WERI-Rb-1 (cell line): ENCODE data around the gene PRELP.

Experiments
- DNase-seq: peaks from one replicate; pipeline ENCODE4 v3.0.0-alpha.2; 2020
- H3K27ac ChIP-seq: fragments of 250-450 bp; sonication (Bioruptor Pico); 2 replicates; pipeline ENCODE4 v1.5.1; 2020; ENCODE audit warnings: mild to moderate bottlenecking, moderate library complexity
- H3K27me3 ChIP-seq: fragments of 250-450 bp; sonication (Bioruptor Pico); 2 replicates; pipeline ENCODE4 v1.5.1; 2021; ENCODE audit warnings: mild to moderate bottlenecking, low read depth, moderate library complexity; ENCODE audit not compliant: insufficient read depth, severe bottlenecking
- H3K36me3 ChIP-seq: fragments of 250-450 bp; sonication (Bioruptor Pico); 2 replicates; pipeline ENCODE4 v1.5.1; 2020; ENCODE audit warnings: mild to moderate bottlenecking, moderate library complexity
- H3K4me3 ChIP-seq: 2 replicates; pipeline ENCODE4 v1.5.1; 2011; ENCODE audit warnings: low read depth, mild to moderate bottlenecking, control low read depth, low read length
- H3K9me3 ChIP-seq: fragments of 250-450 bp; sonication (Bioruptor Pico); 2 replicates; pipeline ENCODE4 v1.5.1; 2021; ENCODE audit warnings: mild to moderate bottlenecking, moderate library complexity; ENCODE audit not compliant: severe bottlenecking
- CTCF ChIP-seq: IDR thresholded peaks from 2 replicates; pipeline ENCODE4 v1.5.1; 2011; ENCODE audit warnings: low read depth, mild to moderate bottlenecking, control low read depth, inconsistent platforms, low read length

The PRELP gene

GRCh38 chr1:203505526-203506204 lies 30.1 kb downstream of the PRELP start:
- no peak for TF ChIP-seq CTCF
- Histone ChIP-seq H3K4me3 (no peak overlapping the region), H3K27ac (no peak overlapping the region), H3K9me3 (no peaks in the 10 kb centered on the region), H3K36me3 (no peaks in the 10 kb centered on the region), H3K27me3 (no peaks in the 10 kb centered on the region)
- DNase-seq = no peak

- DNase-seq = no peak
- no peaks in the 10 kb centered on the region for H3K36me3 ChIP-seq
- no peak overlapping the region for H3K4me3 ChIP-seq
- H3K9me3 ChIP-seq = no peaks in the 10 kb centered on the region
- no peak overlapping the region for H3K27ac ChIP-seq
- no peaks in the 10 kb centered on the region for H3K27me3 ChIP-seq
- no peak for TF ChIP-seq CTCF
Measured at GRCh38 chr1:203506858-203507626, 31.4 kb downstream of the PRELP start.

- no peak overlapping the region for H3K27ac ChIP-seq
- TF ChIP-seq CTCF = no peak
- DNase-seq = no peak
- H3K36me3 ChIP-seq = no peaks in the 10 kb centered on the region
- H3K27me3 ChIP-seq = no peaks in the 10 kb centered on the region
- H3K4me3 ChIP-seq = no peak overlapping the region
- H3K9me3 ChIP-seq = no peaks in the 10 kb centered on the region
Measured at GRCh38 chr1:203507759-203508158, 32.2 kb downstream of the PRELP start.

- H3K36me3 ChIP-seq = no peaks in the 10 kb centered on the region
- no peak overlapping the region for H3K4me3 ChIP-seq
- no peaks in the 10 kb centered on the region for H3K27me3 ChIP-seq
- no peaks in the 10 kb centered on the region for H3K9me3 ChIP-seq
- DNase-seq = peak; percentile 56
- TF ChIP-seq CTCF = peak; percentile 56
- no peak overlapping the region for H3K27ac ChIP-seq
Measured at GRCh38 chr1:203508463-203509073, 33.0 kb downstream of the PRELP start.

GRCh38 chr1:203509135-203509534 lies 33.5 kb downstream of the PRELP start:
- no peak for DNase-seq
- no peak for TF ChIP-seq CTCF
- Histone ChIP-seq H3K9me3 (no peaks in the 10 kb centered on the region), H3K27me3 (no peaks in the 10 kb centered on the region), H3K27ac (no peak overlapping the region), H3K36me3 (no peaks in the 10 kb centered on the region), H3K4me3 (no peak overlapping the region)
